ENCODE measurements around the gene NUP133.
"Not testable (repeated sequence)": the region's sequence is repeated elsewhere in the genome, so short reads cannot be mapped to it uniquely, and the experiment has no call there.

The NUP133 gene

GRCh38 chr1:229425564-229426159 lies 82.5 kb downstream of the NUP133 start:
- DNase-seq (ENCODE audit: extremely low read depth, low read depth), result no peak
- H3K4me3 ChIP-seq (replicated peaks; ENCODE audit: low read depth, low read length), result no peak overlapping the region
- TF ChIP-seq, protein P1, sequence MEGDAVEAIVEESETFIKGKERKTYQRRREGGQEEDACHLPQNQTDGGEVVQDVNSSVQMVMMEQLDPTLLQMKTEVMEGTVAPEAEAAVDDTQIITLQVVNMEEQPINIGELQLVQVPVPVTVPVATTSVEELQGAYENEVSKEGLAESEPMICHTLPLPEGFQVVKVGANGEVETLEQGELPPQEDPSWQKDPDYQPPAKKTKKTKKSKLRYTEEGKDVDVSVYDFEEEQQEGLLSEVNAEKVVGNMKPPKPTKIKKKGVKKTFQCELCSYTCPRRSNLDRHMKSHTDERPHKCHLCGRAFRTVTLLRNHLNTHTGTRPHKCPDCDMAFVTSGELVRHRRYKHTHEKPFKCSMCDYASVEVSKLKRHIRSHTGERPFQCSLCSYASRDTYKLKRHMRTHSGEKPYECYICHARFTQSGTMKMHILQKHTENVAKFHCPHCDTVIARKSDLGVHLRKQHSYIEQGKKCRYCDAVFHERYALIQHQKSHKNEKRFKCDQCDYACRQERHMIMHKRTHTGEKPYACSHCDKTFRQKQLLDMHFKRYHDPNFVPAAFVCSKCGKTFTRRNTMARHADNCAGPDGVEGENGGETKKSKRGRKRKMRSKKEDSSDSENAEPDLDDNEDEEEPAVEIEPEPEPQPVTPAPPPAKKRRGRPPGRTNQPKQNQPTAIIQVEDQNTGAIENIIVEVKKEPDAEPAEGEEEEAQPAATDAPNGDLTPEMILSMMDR (IDR thresholded peaks at IDR 0.05; ENCODE audit: low read depth, low read length, missing control alignments), result no peak

DNA sequence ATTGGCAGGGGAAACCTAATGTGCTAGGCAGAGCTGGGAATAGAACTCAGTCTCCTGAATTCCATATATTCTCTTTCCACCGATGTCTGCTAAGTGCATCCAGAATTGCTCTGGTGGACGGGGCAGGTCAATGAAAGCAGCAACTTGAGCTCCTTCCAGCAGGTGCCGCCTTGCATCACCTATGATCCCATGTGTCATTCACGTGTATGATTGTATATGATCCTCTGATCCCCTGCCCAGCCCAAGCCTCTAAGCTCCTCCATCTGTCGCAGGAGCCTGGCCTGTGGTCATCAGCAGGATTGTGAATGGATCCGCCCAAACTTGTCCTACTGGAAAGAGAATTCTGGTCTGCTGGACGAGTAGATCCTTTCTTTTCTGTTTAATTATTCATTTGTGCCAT lies 87.4 kb downstream of the NUP133 start:
- no peak overlapping the region for H3K4me3 ChIP-seq (replicated peaks; ENCODE audit: low read depth, low read length)
- no peak for DNase-seq (ENCODE audit: extremely low read depth, low read depth)
- TF ChIP-seq, protein P1 (IDR thresholded peaks at IDR 0.05; ENCODE audit: low read depth, low read length, missing control alignments), result no peak

DNA sequence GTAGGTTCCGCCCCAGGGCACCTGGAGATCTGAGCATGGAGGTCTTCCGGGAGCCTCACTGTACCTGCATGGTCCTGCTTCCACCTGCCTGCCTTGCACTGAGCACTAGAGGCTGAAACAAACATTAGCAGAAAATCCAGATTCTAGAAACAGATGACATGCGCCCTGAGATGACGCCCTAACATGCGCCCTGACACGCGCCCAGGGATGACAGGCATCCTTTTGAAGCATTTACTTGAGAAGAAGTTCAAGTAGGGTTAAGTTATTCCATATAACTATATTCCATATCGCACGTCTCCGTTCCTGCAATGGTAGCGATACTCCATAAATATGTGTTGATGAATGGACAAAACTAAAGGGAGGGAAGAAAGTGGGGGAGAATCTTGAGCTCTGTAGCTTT lies 87.9 kb downstream of the NUP133 start:
- TF ChIP-seq, protein P1 (IDR thresholded peaks at IDR 0.05; ENCODE audit: low read depth, low read length, missing control alignments), result no peak
- no peak overlapping the region for H3K4me3 ChIP-seq (replicated peaks; ENCODE audit: low read depth, low read length)

GRCh38 chr1:229418586-229418985 lies 89.6 kb downstream of the NUP133 start:
- H3K4me3 ChIP-seq (replicated peaks; ENCODE audit: low read depth, low read length); DNase-seq (ENCODE audit: extremely low read depth, low read depth): not testable (repeated sequence)

More for the DNA sequence above, 87.9 kb downstream of the NUP133 start:
- no peak for DNase-seq (ENCODE audit: extremely low read depth, low read depth)

- not testable (repeated sequence) for H3K4me3 ChIP-seq (replicated peaks; ENCODE audit: low read depth, low read length); DNase-seq (ENCODE audit: extremely low read depth, low read depth)
These were observed 95.3 kb downstream of the NUP133 start for GRCh38 chr1:229412810-229413209.

DNA sequence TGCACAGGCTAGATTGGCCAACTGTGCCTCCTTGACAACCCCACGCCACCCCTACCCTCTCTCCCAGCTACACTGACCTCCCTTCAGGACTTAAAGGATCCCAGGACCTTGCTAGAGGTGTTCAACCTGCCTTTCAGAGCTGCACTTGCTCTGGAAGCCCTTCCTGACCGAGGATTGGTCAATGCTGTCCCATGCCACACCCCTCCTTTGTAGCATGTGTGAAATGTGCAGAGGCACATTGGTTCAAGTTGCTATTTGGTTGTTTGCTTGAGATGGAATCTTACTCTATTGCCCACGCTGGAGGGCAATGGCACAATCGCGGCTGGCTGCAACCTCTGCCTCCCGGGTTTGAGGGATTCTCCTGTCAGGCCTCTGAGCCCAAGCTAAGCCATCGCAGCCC lies 96.1 kb downstream of the NUP133 start:
- TF ChIP-seq, protein P1 (IDR thresholded peaks at IDR 0.05; ENCODE audit: low read depth, low read length, missing control alignments), result no peak
- no peak overlapping the region for H3K4me3 ChIP-seq (replicated peaks; ENCODE audit: low read depth, low read length)
- DNase-seq (ENCODE audit: extremely low read depth, low read depth), result no peak

DNA sequence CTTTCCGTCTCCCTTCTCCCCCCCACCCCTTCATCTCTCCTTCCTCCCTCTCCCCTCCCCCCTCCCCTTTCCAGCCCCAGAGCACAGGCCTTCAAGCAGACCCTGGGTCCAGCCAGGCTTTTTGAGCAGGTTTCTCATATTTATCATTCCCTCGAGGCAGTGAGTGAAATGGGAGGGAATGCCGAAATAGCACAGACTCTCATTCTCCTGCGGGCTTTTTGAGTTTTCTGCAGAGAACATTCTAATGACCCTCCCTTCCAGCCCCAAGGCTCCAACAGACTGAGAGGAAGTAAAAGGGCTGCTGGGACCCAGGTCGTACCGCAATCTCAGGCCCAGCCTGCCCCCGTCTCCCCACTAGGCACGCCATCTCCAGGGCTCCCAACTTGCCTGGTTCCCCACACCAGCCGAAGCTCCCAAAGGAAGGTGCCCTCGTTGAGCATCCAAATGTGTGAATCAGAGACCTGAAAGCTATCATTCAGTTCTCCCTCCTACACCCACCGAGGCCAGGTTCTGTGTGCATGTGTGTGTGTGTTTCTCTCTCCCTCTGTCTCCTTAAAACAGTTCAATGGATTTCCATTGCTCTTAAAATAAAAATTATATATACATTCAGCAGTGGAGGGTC lies 96.6 kb downstream of the NUP133 start:
- DNase-seq (ENCODE audit: extremely low read depth, low read depth), result no peak
- TF ChIP-seq, protein P1 (IDR thresholded peaks at IDR 0.05; ENCODE audit: low read depth, low read length, missing control alignments), result no peak
- H3K4me3 ChIP-seq (replicated peaks; ENCODE audit: low read depth, low read length), result no peak overlapping the region
